Cardiac muscle cell (in vitro differentiated cells and primary cell): ENCODE results near the gene CSNK1G3. TPM values are rescaled to one million over a fixed set of nuclear protein-coding genes. Genes with fewer than 3 reads are reported as not detected.
"Not testable (repeated sequence)": the region's sequence is repeated elsewhere in the genome, so short reads cannot be mapped to it uniquely, and the experiment has no call there.

ENCODE experiments used
- DNase-seq, 2 donors: peaks; one replicate each; pipeline versions ENCODE4 v3.0.0 to v3.0.0-alpha.2; 2010 to 2017; ENCODE audit warnings: low read depth in 1 of 2, low spot score in 1 of 2
- H3K27ac ChIP-seq: fragments of 200-600 bp; sonication (generic); 2 replicates; pipeline ENCODE4 v1.5.1; 2016
- H3K27me3 ChIP-seq: fragments of 200-600 bp; sonication (generic); 2 replicates; pipeline ENCODE4 v1.6.0; 2016; ENCODE audit warnings: control low read depth
- H3K36me3 ChIP-seq: fragments of 200-600 bp; sonication (generic); 2 replicates; pipeline ENCODE4 v1.5.1; 2016; ENCODE audit warnings: control low read depth
- H3K4me1 ChIP-seq: fragments of 200-600 bp; sonication (generic); 2 replicates; pipeline ENCODE4 v1.8.1; 2017; ENCODE audit warnings: low read depth, mild to moderate bottlenecking, mixed run types
- H3K4me3 ChIP-seq: fragments of 200-600 bp; sonication (generic); 2 replicates; pipeline ENCODE4 v1.5.1; 2016; ENCODE audit warnings: mild to moderate bottlenecking
- H3K9me3 ChIP-seq: fragments of 200-600 bp; sonication (generic); 2 replicates; pipeline ENCODE4 v1.5.1; 2017; ENCODE audit warnings: low read depth, mild to moderate bottlenecking, control low read depth
- CTCF ChIP-seq: IDR thresholded peaks from 2 replicates; pipeline ENCODE4 v1.5.1; 2012; ENCODE audit warnings: low read depth, mild to moderate bottlenecking, low read length
- polyA plus RNA-seq: library from polyadenylated mRNA; unstranded; fragments of >200 nt; fragmentation: Nextera tagmentation; extraction: Ambion mirVana; gene quantifications from 2 replicates; pipeline ENCODE4 v1.2.1, GENCODE V29; 2016
- total RNA-seq: library from RNA; depleted of rRNA; stranded (reverse); fragments of >200 nt; gene quantifications from 2 replicates; pipeline ENCODE4 v1.2.3, GENCODE V29; 2016

Gene CSNK1G3
- total and polyA plus RNA-seq, 2 experiments from 2014 or later, result 22.1 to 33.4 TPM

- H3K36me3 ChIP-seq, result peaks cover 10% of the 10 kb centered on the region
- H3K9me3 ChIP-seq, result no peaks in the 10 kb centered on the region
- no peak for TF ChIP-seq CTCF
- DNase-seq, result no peak
- H3K4me1 ChIP-seq, result no peaks in the 10 kb centered on the region
- H3K4me3 ChIP-seq, result no peak overlapping the region
- H3K27me3 ChIP-seq, result no peaks in the 10 kb centered on the region
- H3K27ac ChIP-seq, result no peak overlapping the region
Measured at GRCh38 chr5:123611406-123611709, 99.4 kb downstream of the CSNK1G3 start.

GRCh38 chr5:123617561-123617960 is 105.6 kb downstream of the CSNK1G3 start:
- no peaks in the 10 kb centered on the region for H3K4me1 ChIP-seq
- H3K36me3 ChIP-seq, result peaks cover 10% of the 10 kb centered on the region
- no peaks in the 10 kb centered on the region for H3K27me3 ChIP-seq
- no peak overlapping the region for H3K27ac ChIP-seq
- H3K4me3 ChIP-seq, result no peak overlapping the region
- TF ChIP-seq CTCF, result no peak
- no peak for DNase-seq
- no peaks in the 10 kb centered on the region for H3K9me3 ChIP-seq

GRCh38 chr5:123626051-123626450 is 114.1 kb downstream of the CSNK1G3 start:
- no peak for DNase-seq
- Histone ChIP-seq H3K4me3 (no peak overlapping the region), H3K27me3 (no peaks in the 10 kb centered on the region), H3K27ac (no peak overlapping the region), H3K9me3 (no peaks in the 10 kb centered on the region), H3K4me1 (no peaks in the 10 kb centered on the region), H3K36me3 (no peaks in the 10 kb centered on the region)
- no peak for TF ChIP-seq CTCF

- no peaks in the 10 kb centered on the region for H3K36me3 ChIP-seq
- H3K4me3 ChIP-seq, result no peak overlapping the region
- H3K27me3 ChIP-seq, result no peaks in the 10 kb centered on the region
- no peaks in the 10 kb centered on the region for H3K4me1 ChIP-seq
- DNase-seq, result no peak
- H3K27ac ChIP-seq, result no peak overlapping the region
- TF ChIP-seq CTCF, result no peak
- no peaks in the 10 kb centered on the region for H3K9me3 ChIP-seq
Measured at GRCh38 chr5:123628860-123629544, 117.0 kb downstream of the CSNK1G3 start.

GRCh38 chr5:123636006-123636405 is 124.0 kb downstream of the CSNK1G3 start:
- no peaks in the 10 kb centered on the region for H3K27me3 ChIP-seq
- no peak overlapping the region for H3K27ac ChIP-seq
- no peaks in the 10 kb centered on the region for H3K36me3 ChIP-seq
- no peak for DNase-seq
- H3K4me3 ChIP-seq, result no peak overlapping the region
- TF ChIP-seq CTCF, result no peak
- no peaks in the 10 kb centered on the region for H3K4me1 ChIP-seq
- no peaks in the 10 kb centered on the region for H3K9me3 ChIP-seq

- not testable (repeated sequence) for H3K36me3 ChIP-seq, H3K4me3 ChIP-seq, H3K27ac ChIP-seq, DNase-seq, H3K9me3 ChIP-seq, H3K4me1 ChIP-seq, H3K27me3 ChIP-seq
Measured at GRCh38 chr5:123637028-123637427, 125.1 kb downstream of the CSNK1G3 start.
